ENCODE data around the gene ELF4. TPM values are rescaled to one million over a fixed set of nuclear protein-coding genes. Genes with fewer than 3 reads are reported as not detected.

Gene ELF4
- total and polyA plus RNA-seq, 2 of the 4 experiments (the other 2 are of a cell fraction), result 10.9 to 19.0 TPM

DNA sequence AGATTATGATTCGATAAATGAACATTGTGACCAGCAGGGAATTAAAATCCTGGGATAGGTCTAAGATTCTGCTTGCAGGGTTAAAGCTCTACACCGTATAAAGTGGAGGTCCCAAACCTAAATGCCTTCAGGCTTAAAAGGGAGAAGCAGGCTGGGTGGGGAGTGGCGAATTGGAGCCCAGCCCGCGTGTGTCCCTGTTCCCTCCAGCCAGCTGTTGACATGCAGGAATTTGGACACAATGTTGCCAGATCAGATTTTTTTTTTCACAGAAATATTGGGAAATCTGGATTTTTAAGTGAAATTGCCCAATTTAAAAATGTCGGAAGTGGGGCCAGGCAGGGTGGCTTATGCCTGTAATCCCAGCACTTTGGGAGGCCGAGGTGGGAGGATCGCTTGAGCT is 60.5 kb downstream of the ELF4 start:
- CTCF ChIA-PET, result no interaction called here
- no peak overlapping the region for H2AK9ac ChIP-seq (replicated peaks; ENCODE audit: low read depth, low read length, poor library complexity)

More for the DNA sequence above, 60.5 kb downstream of the ELF4 start:
- H2AK5ac ChIP-seq (ENCODE audit: low read depth, low read length), result no peak overlapping the region
- H3K27ac ChIP-seq (ENCODE audit: insufficient read depth, low read length), result no peak overlapping the region
- no peak overlapping the region for H3K56ac ChIP-seq (ENCODE audit: extremely low read depth, insufficient read depth, low read length)
- H2BK120ac ChIP-seq (ENCODE audit: low read depth, low read length), result no peak overlapping the region
- in situ Hi-C loops (cut with MboI; ENCODE audit: low sequenced_read_pairs) (no loop called here), dilution Hi-C loops (cut with HindIII; ENCODE audit: low sequenced_read_pairs, unreplicated experiment) (no loop called here), intact Hi-C loops (cut with micrococcal nuclease) (no loop called here)
- H4K8ac ChIP-seq (ENCODE audit: low read depth in 2 of 2, low read length in 2 of 2), result no peak overlapping the region
- ATAC-seq (ENCODE audit: low read depth) (no peak), DNase-seq (no peak)
- H3K14ac ChIP-seq (replicated peaks; ENCODE audit: low read depth, low read length), result no peak overlapping the region
- TF ChIP-seq RCOR1 (IDR thresholded peaks at IDR 0.05; ENCODE audit: insufficient replicate concordance, low read length) (no peak), MXI1 (IDR thresholded peaks at IDR 0.05; ENCODE audit: borderline replicate concordance, low read depth, low read length) (no peak)
- H3K4me1 ChIP-seq (ENCODE audit: control insufficient read depth, insufficient read depth, low read length), result no peaks in the 10 kb centered on the region
- H3K27me3 ChIP-seq (ENCODE audit: control insufficient read depth, insufficient read depth, low read length), result no peaks in the 10 kb centered on the region; the same call in 1 of the 2 replicates
- 100% methylated on average over 1 of the region's 8 CpGs; no CpG with 5 or more reads in 1 of the 2 experiments for WGBS, 2 experiments (ENCODE audit: extremely low coverage in 2 of 2, insufficient read length in 1 of 2)
- H3K4me3 ChIP-seq (ENCODE audit: insufficient read depth, low read depth, low read length), result no peak overlapping the region
- H2BK5ac ChIP-seq (ENCODE audit: low read depth, low read length, poor library complexity, severe bottlenecking), result no peak overlapping the region
- H3K36me3 ChIP-seq (ENCODE audit: control insufficient read depth, insufficient read depth, low read length), result peaks cover 16% of the 10 kb centered on the region; the same call in 1 of the 2 replicates
- POLR2A ChIA-PET (ENCODE audit: unreplicated experiment), result no interaction called here
- no peaks in the 10 kb centered on the region for H3K9me1 ChIP-seq (ENCODE audit: insufficient read depth, low read length)
- no peak overlapping the region for H2AFZ ChIP-seq (replicated peaks; ENCODE audit: low read length, poor library complexity)
- no TSS peak for BruUV-seq (replicated peaks)
- no peak overlapping the region for H2BK20ac ChIP-seq (ENCODE audit: low read depth, low read length)
- H3K79me1 ChIP-seq (ENCODE audit: low read depth in 1 of 2, low read length in 2 of 2), result no peaks in the 10 kb centered on the region
- H3K9ac ChIP-seq (ENCODE audit: low read depth, low read length), result no peak overlapping the region
- no peak overlapping the region for H3K4me2 ChIP-seq (ENCODE audit: low read depth, low read length)
- no peak overlapping the region for H4K5ac ChIP-seq (ENCODE audit: low read depth, low read length)
- no peaks in the 10 kb centered on the region for H4K20me1 ChIP-seq (ENCODE audit: insufficient read depth, low read length)
- H3K9me3 ChIP-seq (ENCODE audit: control insufficient read depth, insufficient read depth, low read length), result no peaks in the 10 kb centered on the region; the same call in 1 of the 2 replicates
- H2BK15ac ChIP-seq (ENCODE audit: low read depth, low read length), result no peak overlapping the region
- no peak overlapping the region for H3K23ac ChIP-seq (ENCODE audit: low read depth, low read length)
- no peak overlapping the region for H4K91ac ChIP-seq (ENCODE audit: insufficient read depth, low read depth, low read length)
- no peak overlapping the region for H3K18ac ChIP-seq (ENCODE audit: low read depth, low read length)
- H3K4ac ChIP-seq (ENCODE audit: low read depth, low read length), result no peak overlapping the region
